Transverse colon (tissue), 4 donors: ENCODE results near the gene GCSAM.

Experiments used
- CTCF ChIP-seq, 5 experiments: fragments of 200-600 bp in 3 of 5; fragments of 450-650 bp in 2 of 5; sonication (generic) in 3 of 5; IDR thresholded peaks; 1 replicate in 2 of 5; 2 replicates in 3 of 5; pipeline ENCODE4 v1.5.1; 2016 to 2017; ENCODE audit warnings: antibody characterized with exemption in 5 of 5, inconsistent platforms in 3 of 5, mild to moderate bottlenecking in 2 of 5, moderate library complexity in 1 of 5
- EP300 ChIP-seq: sonication (generic); formaldehyde crosslinking; IDR thresholded peaks from one replicate; pipeline ENCODE4 v1.6.1; 2017; ENCODE audit warnings: antibody characterized with exemption, low read depth
- POLR2A ChIP-seq: fragments of 450-650 bp; IDR thresholded peaks from one replicate; pipeline ENCODE4 v1.6.1; 2016; ENCODE audit warnings: antibody characterized with exemption, mild to moderate bottlenecking, moderate library complexity
- POLR2AphosphoS5 ChIP-seq, 3 donors: sonication (generic); formaldehyde crosslinking; IDR thresholded peaks; one replicate each; pipeline ENCODE4 v1.6.1; 2016; ENCODE audit warnings: antibody characterized with exemption in 3 of 3

DNA sequence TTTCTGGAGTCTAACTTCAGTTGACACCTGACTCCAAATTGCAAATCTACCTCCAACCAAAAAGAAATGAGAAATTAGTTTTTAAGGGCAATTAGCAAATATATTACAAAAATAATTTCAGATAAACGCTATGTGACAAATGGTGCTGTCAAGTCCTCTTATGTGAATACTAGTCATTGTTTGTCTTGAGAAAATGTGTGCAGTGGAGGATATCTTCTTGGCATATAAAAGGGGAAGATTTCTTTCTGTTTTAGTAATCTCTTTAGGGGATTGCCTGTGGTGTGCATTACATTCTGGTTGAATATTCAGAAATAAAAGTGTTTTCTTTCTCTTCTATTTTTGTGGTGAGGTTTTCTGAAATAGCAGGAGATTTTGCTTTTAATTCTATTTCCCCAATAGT lies 3.0 kb upstream of the GCSAM start:
- no peak for TF ChIP-seq CTCF (IDR thresholded peaks at IDR 0.05)
- no peak for TF ChIP-seq POLR2A
- no peak for TF ChIP-seq EP300
- no peak for TF ChIP-seq POLR2AphosphoS5 (IDR thresholded peaks at IDR 0.05)
